Glutamatergic neuron (in vitro differentiated cells): ENCODE data around the gene LAMP1. TPM values are rescaled to one million over a fixed set of nuclear protein-coding genes. Genes with fewer than 3 reads are reported as not detected.
"Not testable (repeated sequence)": the region's sequence is repeated elsewhere in the genome, so short reads cannot be mapped to it uniquely, and the experiment has no call there.

ENCODE experiments used
- DNase-seq: peaks from one replicate; pipeline ENCODE4 v3.0.0; 2022
- H3K27ac Mint-ChIP-seq: one replicate; pipeline ENCODE4 v1.8.0; 2020; ENCODE audit warnings: mild to moderate bottlenecking, mixed read lengths, inconsistent platforms; ENCODE audit not compliant: unreplicated experiment
- H3K27me3 Mint-ChIP-seq: one replicate; pipeline ENCODE4 v1.8.0; 2020; ENCODE audit warnings: mild to moderate bottlenecking, moderate library complexity, mixed read lengths, inconsistent platforms; ENCODE audit not compliant: unreplicated experiment
- H3K36me3 Mint-ChIP-seq: one replicate; pipeline ENCODE4 v1.8.0; 2020; ENCODE audit warnings: mild to moderate bottlenecking, mixed read lengths, inconsistent platforms; ENCODE audit not compliant: unreplicated experiment
- H3K4me1 Mint-ChIP-seq: one replicate; pipeline ENCODE4 v1.8.0; 2020; ENCODE audit warnings: mild to moderate bottlenecking, low read depth, mixed read lengths, inconsistent platforms; ENCODE audit not compliant: unreplicated experiment
- H3K4me3 Mint-ChIP-seq: one replicate; pipeline ENCODE4 v1.8.0; 2020; ENCODE audit warnings: mild to moderate bottlenecking, mixed read lengths, inconsistent platforms; ENCODE audit not compliant: unreplicated experiment
- H3K9me3 Mint-ChIP-seq: one replicate; pipeline ENCODE4 v1.8.0; 2020; ENCODE audit warnings: mild to moderate bottlenecking, moderate library complexity, mixed read lengths, inconsistent platforms; ENCODE audit not compliant: unreplicated experiment
- CTCF ChIP-seq: fragments of 200-600 bp; sonication (generic); IDR thresholded peaks from one replicate; pipeline ENCODE4 v1.5.0; 2021; ENCODE audit not compliant: partially characterized antibody, unreplicated experiment
- total RNA-seq: library from RNA; stranded (reverse); fragmentation: NEBNext Ultra II Directional; extraction: Animal tissue kit (Norgen Biotek cat#: 25700); gene quantifications from one replicate; pipeline ENCODE4 v1.2.1, GENCODE V29; 2021; ENCODE audit not compliant: unreplicated experiment

The LAMP1 gene
- total RNA-seq, 1 donor from 2014 or later, result 113 TPM

- H3K36me3 Mint-ChIP-seq, result no peaks in the 10 kb centered on the region
- TF ChIP-seq CTCF, result no peak
- no peak overlapping the region for H3K27ac Mint-ChIP-seq
- no peak for DNase-seq
- H3K27me3 Mint-ChIP-seq, result peaks cover 1% of the 10 kb centered on the region
- no peaks in the 10 kb centered on the region for H3K4me1 Mint-ChIP-seq
- H3K9me3 Mint-ChIP-seq, result peaks cover 3% of the 10 kb centered on the region
- H3K4me3 Mint-ChIP-seq, result no peak overlapping the region
Measured at GRCh38 chr13:113307491-113307890, 10.5 kb downstream of the LAMP1 start.

DNA sequence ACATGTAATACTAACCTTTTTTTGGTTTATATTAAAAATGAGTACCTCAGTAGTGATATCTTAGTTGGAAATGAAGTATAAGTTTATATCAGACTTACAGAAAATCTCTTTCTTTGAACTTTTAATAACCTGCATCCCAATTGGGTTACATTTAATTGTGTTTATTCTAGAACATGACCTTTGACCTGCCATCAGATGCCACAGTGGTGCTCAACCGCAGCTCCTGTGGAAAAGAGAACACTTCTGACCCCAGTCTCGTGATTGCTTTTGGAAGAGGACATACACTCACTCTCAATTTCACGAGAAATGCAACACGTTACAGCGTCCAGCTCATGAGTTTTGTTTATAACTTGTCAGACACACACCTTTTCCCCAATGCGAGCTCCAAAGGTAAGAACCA is 12.4 kb downstream of the LAMP1 start:
- Mint-ChIP-seq H3K27me3 (peaks cover 1% of the 10 kb centered on the region), H3K27ac (no peak overlapping the region), H3K9me3 (peaks cover 3% of the 10 kb centered on the region), H3K4me1 (no peaks in the 10 kb centered on the region), H3K36me3 (no peaks in the 10 kb centered on the region), H3K4me3 (no peak overlapping the region)
- no peak for TF ChIP-seq CTCF
- no peak for DNase-seq

GRCh38 chr13:113314112-113314511 is 17.1 kb downstream of the LAMP1 start:
- DNase-seq, H3K4me1 Mint-ChIP-seq, H3K9me3 Mint-ChIP-seq, H3K27me3 Mint-ChIP-seq, H3K36me3 Mint-ChIP-seq, H3K4me3 Mint-ChIP-seq, H3K27ac Mint-ChIP-seq: not testable (repeated sequence)

- H3K36me3 Mint-ChIP-seq, DNase-seq, H3K27ac Mint-ChIP-seq, H3K9me3 Mint-ChIP-seq, H3K4me1 Mint-ChIP-seq, H3K4me3 Mint-ChIP-seq, H3K27me3 Mint-ChIP-seq: not testable (repeated sequence)
Measured at GRCh38 chr13:113314895-113315470, 17.9 kb downstream of the LAMP1 start.

- no peaks in the 10 kb centered on the region for H3K36me3 Mint-ChIP-seq
Measured at GRCh38 chr13:113315992-113316391, 19.0 kb downstream of the LAMP1 start.

DNA sequence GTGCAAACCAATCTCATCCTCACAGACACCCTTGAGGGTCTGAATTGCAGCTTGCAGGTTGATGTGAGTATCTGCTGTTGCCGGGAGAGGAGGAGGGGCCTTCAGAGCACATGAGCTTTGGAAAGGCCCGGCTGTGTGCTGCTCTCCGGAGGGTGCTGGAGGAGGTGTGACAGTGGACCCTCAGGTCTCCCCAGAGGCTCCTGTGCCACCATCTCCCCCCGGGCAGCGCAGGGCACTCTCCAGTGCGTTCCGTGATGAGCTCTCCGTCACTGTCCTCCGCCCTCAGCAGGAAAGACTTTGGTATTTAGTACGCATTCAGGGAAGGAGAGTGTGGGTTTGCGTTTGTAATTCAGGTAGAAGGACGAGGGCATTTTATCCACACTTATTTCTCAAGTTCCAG is 20.0 kb downstream of the LAMP1 start:
- Mint-ChIP-seq H3K9me3 (peaks cover 1% of the 10 kb centered on the region), H3K4me3 (no peak overlapping the region), H3K4me1 (peaks cover 4% of the 10 kb centered on the region), H3K36me3 (no peaks in the 10 kb centered on the region), H3K27me3 (peaks cover 10% of the 10 kb centered on the region), H3K27ac (no peak overlapping the region)
- DNase-seq, result no peak
- no peak for TF ChIP-seq CTCF

More at GRCh38 chr13:113315992-113316391, 19.0 kb downstream of the LAMP1 start:
- peaks cover 8% of the 10 kb centered on the region for H3K27me3 Mint-ChIP-seq
- H3K4me3 Mint-ChIP-seq, result no peak overlapping the region
- no peak for DNase-seq
- H3K9me3 Mint-ChIP-seq, result peaks cover 4% of the 10 kb centered on the region
- H3K27ac Mint-ChIP-seq, result no peak overlapping the region
- peaks cover 4% of the 10 kb centered on the region for H3K4me1 Mint-ChIP-seq
- TF ChIP-seq CTCF, result no peak
